Thymus (tissue), 11 donors: Measurements from ENCODE around the gene DMPK. TPM values are rescaled to one million over a fixed set of nuclear protein-coding genes. Genes with fewer than 3 reads are reported as not detected.
"Not testable (repeated sequence)": the region's sequence is repeated elsewhere in the genome, so short reads cannot be mapped to it uniquely, and the experiment has no call there.

ENCODE experiments used
- DNase-seq, 9 donors: peaks; one replicate each; pipeline ENCODE4 v3.0.0-alpha.2; 2013; ENCODE audit warnings: low spot score in 9 of 9, low read depth in 6 of 9, missing footprints in 1 of 9
- H3K27ac ChIP-seq, 2 donors: one replicate each; pipeline ENCODE4 v1.5.1; 2013; ENCODE audit warnings: control low read depth in 1 of 2, low read depth in 1 of 2, low read length in 1 of 2, mild to moderate bottlenecking in 1 of 2, moderate library complexity in 1 of 2
- H3K27me3 ChIP-seq, 2 donors: one replicate each; pipeline ENCODE4 v1.5.1; 2013; ENCODE audit warnings: low read length in 1 of 2; ENCODE audit not compliant: control insufficient read depth in 2 of 2, insufficient read depth in 1 of 2
- H3K36me3 ChIP-seq, 2 donors: one replicate each; pipeline ENCODE4 v1.5.1; 2013; ENCODE audit warnings: low read length in 1 of 2, mild to moderate bottlenecking in 1 of 2, moderate library complexity in 1 of 2; ENCODE audit not compliant: control insufficient read depth in 2 of 2, insufficient read depth in 2 of 2
- H3K4me1 ChIP-seq, 2 donors: one replicate each; pipeline ENCODE4 v1.5.1; 2013; ENCODE audit warnings: low read length in 2 of 2; ENCODE audit not compliant: control insufficient read depth in 2 of 2, insufficient read depth in 2 of 2
- H3K4me3 ChIP-seq, 2 donors: one replicate each; pipeline ENCODE4 v1.5.1; 2013; ENCODE audit warnings: low read length in 2 of 2, control low read depth in 1 of 2, mild to moderate bottlenecking in 1 of 2
- H3K9me3 ChIP-seq, 2 donors: one replicate each; pipeline ENCODE4 v1.5.1; 2013; ENCODE audit warnings: low read length in 1 of 2, mild to moderate bottlenecking in 1 of 2; ENCODE audit not compliant: control insufficient read depth in 2 of 2, insufficient read depth in 1 of 2
- WGBS: extraction: QIAGEN DNeasy Blood & Tissue Kit; methylation state at CpG from one replicate; pipeline ENCODE4 v1.1.7; 2013; 5-methylcytosine and 5-hydroxymethylcytosine counted together
- polyA plus RNA-seq: library from polyadenylated mRNA; stranded (reverse); fragments of 200-250 nt; gene quantifications from one replicate; pipeline ENCODE4 v1.2.3, GENCODE V29; 2013
- total RNA-seq: library from RNA; stranded (reverse); fragments of 120-200 nt; gene quantifications from one replicate; pipeline ENCODE4 v1.2.4, GENCODE V29; 2013
- donor health status: healthy.

Gene DMPK
- total and polyA plus RNA-seq, 2 donors = 3.9 to 59.4 TPM

GRCh38 chr19:45728683-45729082 is 53.6 kb downstream of the DMPK start:
- 98% methylated on average over 18 of the region's 18 CpGs for WGBS

GRCh38 chr19:45720065-45720464 is 62.2 kb downstream of the DMPK start:
- WGBS = 99% methylated on average over 11 of the region's 11 CpGs
- not testable (repeated sequence) for H3K9me3 ChIP-seq, H3K4me3 ChIP-seq, DNase-seq, H3K27me3 ChIP-seq, H3K27ac ChIP-seq
- peaks cover 14 to 19% of the 10 kb centered on the region in 2 donors for H3K4me1 ChIP-seq
- peaks cover 12 to 20% of the 10 kb centered on the region in 2 donors for H3K36me3 ChIP-seq

More at GRCh38 chr19:45728683-45729082, 53.6 kb downstream of the DMPK start:
- H3K27ac ChIP-seq, H3K36me3 ChIP-seq, H3K4me3 ChIP-seq, H3K9me3 ChIP-seq, DNase-seq, H3K27me3 ChIP-seq: not testable (repeated sequence)
- H3K4me1 ChIP-seq = peaks cover 8 to 14% of the 10 kb centered on the region in 2 donors

Other genes starting within 250 kb of the DMPK start
- gene OPA3, start 197.7 kb downstream of the DMPK start, total RNA-seq = 3.4 TPM
- gene OPA3, start 197.7 kb downstream of the DMPK start, polyA plus RNA-seq = 7.4 TPM
- 0.09 TPM for gene GPR4, start 180.3 kb downstream of the DMPK start, total RNA-seq
- gene GPR4, start 180.3 kb downstream of the DMPK start, polyA plus RNA-seq = 1.3 TPM
- gene EML2, start 143.1 kb downstream of the DMPK start, total RNA-seq = 19.3 TPM
- gene EML2, start 143.1 kb downstream of the DMPK start, polyA plus RNA-seq = 55.2 TPM
- 0.14 TPM for gene GIPR, start 114.3 kb downstream of the DMPK start, total RNA-seq
- gene GIPR, start 114.3 kb downstream of the DMPK start, polyA plus RNA-seq = 1.6 TPM
- 711 TPM for gene SNRPD2, start 90.5 kb downstream of the DMPK start, total RNA-seq
- gene SNRPD2, start 90.5 kb downstream of the DMPK start, polyA plus RNA-seq = 395 TPM
- gene QPCTL, start 89.8 kb downstream of the DMPK start, total RNA-seq = 3.1 TPM
- gene QPCTL, start 89.8 kb downstream of the DMPK start, polyA plus RNA-seq = 8.2 TPM
- gene FBXO46, start 51.6 kb downstream of the DMPK start, total RNA-seq = 6.8 TPM
- gene FBXO46, start 51.6 kb downstream of the DMPK start, polyA plus RNA-seq = 18.8 TPM
- not detected for gene MEIOSIN, start 49.1 kb downstream of the DMPK start, total RNA-seq
- 0.02 TPM for gene MEIOSIN, start 49.1 kb downstream of the DMPK start, polyA plus RNA-seq
- gene SIX5, start 13.2 kb downstream of the DMPK start, total RNA-seq = 1.7 TPM
- 7.0 TPM for gene SIX5, start 13.2 kb downstream of the DMPK start, polyA plus RNA-seq
- 12.4 TPM for gene DMWD, start 10.4 kb upstream of the DMPK start, total RNA-seq
- gene DMWD, start 10.4 kb upstream of the DMPK start, polyA plus RNA-seq = 18.1 TPM
- gene RSPH6A, start 32.8 kb upstream of the DMPK start, total RNA-seq = not detected
- gene RSPH6A, start 32.8 kb upstream of the DMPK start, polyA plus RNA-seq = 0.14 TPM
- 24.5 TPM for gene SYMPK, start 80.7 kb upstream of the DMPK start, total RNA-seq
- gene SYMPK, start 80.7 kb upstream of the DMPK start, polyA plus RNA-seq = 151 TPM
- gene FOXA3, start 81.8 kb upstream of the DMPK start, total RNA-seq = 0.05 TPM
- 0.23 TPM for gene FOXA3, start 81.8 kb upstream of the DMPK start, polyA plus RNA-seq
- gene IRF2BP1, start 103.7 kb upstream of the DMPK start, total RNA-seq = 19.3 TPM
- gene IRF2BP1, start 103.7 kb upstream of the DMPK start, polyA plus RNA-seq = 12.3 TPM
- 1.8 TPM for gene MYPOP, start 120.1 kb upstream of the DMPK start, total RNA-seq
- 9.1 TPM for gene MYPOP, start 120.1 kb upstream of the DMPK start, polyA plus RNA-seq
- not detected for gene NANOS2, start 132.3 kb upstream of the DMPK start, total RNA-seq
- 0.07 TPM for gene NANOS2, start 132.3 kb upstream of the DMPK start, polyA plus RNA-seq
- 0.09 TPM for gene NOVA2, start 191.4 kb upstream of the DMPK start, total RNA-seq
- gene NOVA2, start 191.4 kb upstream of the DMPK start, polyA plus RNA-seq = 1.0 TPM
- gene CCDC61, start 213.0 kb upstream of the DMPK start, total RNA-seq = 11.3 TPM
- gene CCDC61, start 213.0 kb upstream of the DMPK start, polyA plus RNA-seq = 23.0 TPM
- gene PGLYRP1, start 240.6 kb upstream of the DMPK start, total RNA-seq = 4.3 TPM
- 0.37 TPM for gene PGLYRP1, start 240.6 kb upstream of the DMPK start, polyA plus RNA-seq